ENCODE measurements around the gene DCLK1. TPM values are rescaled to one million over a fixed set of nuclear protein-coding genes. Genes with fewer than 3 reads are reported as not detected.

DCLK1 gene
- total RNA-seq, 1 experiment from 2014 or later, result 36.2 TPM

DNA sequence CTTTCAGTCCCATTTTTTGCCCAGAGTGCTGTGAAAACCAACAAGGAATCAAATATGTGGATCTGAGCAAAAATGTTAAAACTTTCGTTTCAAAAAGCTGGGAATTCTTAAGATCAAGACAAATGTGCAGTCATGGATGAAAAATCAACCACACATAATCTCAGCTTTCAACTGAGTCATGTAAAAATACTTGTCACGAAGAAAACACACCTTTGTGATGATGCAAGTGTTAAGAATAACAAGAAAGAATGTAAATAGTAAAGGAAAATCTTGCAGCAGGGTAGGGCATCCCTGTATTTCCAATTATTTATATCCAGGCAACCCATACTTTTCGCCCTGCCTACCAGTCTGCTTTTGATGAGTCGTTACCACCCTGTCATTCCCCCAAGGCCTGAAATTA, 27.4 kb upstream of the DCLK1 start:
- Histone ChIP-seq H4K5ac (ENCODE audit: insufficient read length, low read depth, low read length) (no peak overlapping the region), H2BK15ac (ENCODE audit: low read depth, low read length) (no peak overlapping the region), H3K4me1 (ENCODE audit: insufficient read depth, low read length) (peaks cover 3% of the 10 kb centered on the region; the same call in 1 of the 2 replicates), H2AFZ (ENCODE audit: low read length) (no peak overlapping the region), H2BK5ac (ENCODE audit: insufficient read length, low read length) (no peak overlapping the region), H2BK12ac (ENCODE audit: insufficient read length, low read depth, low read length) (no peak overlapping the region), H3K27ac (ENCODE audit: insufficient read length, low read depth, low read length) (no peak overlapping the region), H3K56ac (ENCODE audit: insufficient read length, low read depth, low read length) (no peak overlapping the region), H3K79me1 (ENCODE audit: insufficient read depth, low read depth, low read length, poor library complexity, severe bottlenecking) (no peaks in the 10 kb centered on the region), H3K14ac (ENCODE audit: insufficient read depth, low read length) (no peak overlapping the region), H3K79me2 (ENCODE audit: insufficient read depth, low read length) (no peaks in the 10 kb centered on the region), H3K4me2 (ENCODE audit: insufficient read depth, insufficient read length, low read length) (no peak overlapping the region), H2BK120ac (ENCODE audit: low read depth, low read length, poor library complexity, severe bottlenecking) (no peak overlapping the region), H3K23me2 (ENCODE audit: insufficient read length, low read depth, low read length, poor library complexity, severe bottlenecking) (peaks cover 4% of the 10 kb centered on the region), H2AK5ac (ENCODE audit: insufficient read length, low read length) (no peak overlapping the region), H4K91ac (ENCODE audit: insufficient read length, low read depth, low read length) (no peak overlapping the region), H2BK20ac (ENCODE audit: low read depth, low read length, poor library complexity, severe bottlenecking) (no peak overlapping the region), H3K23ac (ENCODE audit: insufficient read length, low read depth, low read length) (no peak overlapping the region), H3K4ac (ENCODE audit: low read depth, low read length) (no peak overlapping the region), H4K8ac (replicated peaks; ENCODE audit: insufficient read length, low read depth, low read length) (no peak overlapping the region), H3K9me3 (ENCODE audit: control insufficient read depth, low read depth, low read length) (no peaks in the 10 kb centered on the region), H3K27me3 (ENCODE audit: insufficient read depth, low read length) (no peaks in the 10 kb centered on the region), H3K18ac (ENCODE audit: insufficient read length, low read depth, low read length) (no peak overlapping the region), H4K20me1 (ENCODE audit: control insufficient read depth, insufficient read depth, insufficient read length) (no peaks in the 10 kb centered on the region), H3K9ac (ENCODE audit: extremely low read depth, insufficient read length, low read length) (no peak overlapping the region), H3T11ph (ENCODE audit: low read length) (no peak overlapping the region)
- peaks cover 22% of the 10 kb centered on the region for H3K27me3 Mint-ChIP-seq (ENCODE audit: low read depth)
- no peaks in the 10 kb centered on the region for H3K9me3 Mint-ChIP-seq
- H3K27ac Mint-ChIP-seq, result no peak overlapping the region
- H3K4me1 Mint-ChIP-seq, result peaks cover 7 to 12% of the 10 kb centered on the region in 2 experiments
- no peak overlapping the region for H3K4me3 Mint-ChIP-seq
- no peak for DNase-seq
- TF ChIP-seq CTCF (conservative IDR thresholded peaks at IDR 0.05), result no peak
- H3K36me3 Mint-ChIP-seq (ENCODE audit: insufficient read depth in 1 of 3, low read depth in 3 of 3), result no peaks in the 10 kb centered on the region
- WGBS (ENCODE audit: extremely low coverage, insufficient read length, low lambda C conversion rate), result no CpG with 5 or more reads among the region's 4 CpGs
